Right lobe of liver (tissue), 6 donors: ENCODE data around the gene NOB1. TPM values are rescaled to one million over a fixed set of nuclear protein-coding genes. Genes with fewer than 3 reads are reported as not detected.
A peak's percentile ranks its signal among the peaks of the same experiment; 100 is the strongest.

ENCODE experiments used
- ATAC-seq, 4 donors: fragments of 200-7000 bp; cut with Tn5 transposase; one replicate each; pipeline ENCODE4 v1.9.1; 2020; ENCODE audit warnings: mild to moderate bottlenecking in 4 of 4, moderate library complexity in 4 of 4
- DNase-seq, 3 donors: peaks; one replicate each; pipeline ENCODE4 v3.0.0-alpha.2; 2020
- H3K27ac ChIP-seq, 3 donors: fragments of 200-600 bp; one replicate each; pipeline ENCODE4 v1.8.0; 2022
- H3K27me3 ChIP-seq, 2 donors: fragments of 200-600 bp; one replicate each; pipeline ENCODE4 v1.8.0; 2022
- H3K36me3 ChIP-seq, 4 donors: fragments of 200-600 bp; sonication (generic) in 1 of 4; one replicate each; pipeline versions ENCODE4 v1.5.1 to v1.8.0; 2017 to 2022; ENCODE audit warnings: control low read depth in 1 of 4
- H3K4me1 ChIP-seq, 4 donors: fragments of 200-600 bp; sonication (generic) in 1 of 4; one replicate each; pipeline versions ENCODE4 v1.5.1 to v1.8.0; 2017 to 2022; ENCODE audit warnings: control low read depth in 1 of 4
- H3K4me3 ChIP-seq, 3 donors: fragments of 200-600 bp; one replicate each; pipeline ENCODE4 v1.8.0; 2022
- H3K9me3 ChIP-seq, 4 donors: fragments of 200-600 bp; sonication (generic) in 1 of 4; one replicate each; pipeline versions ENCODE4 v1.5.1 to v1.8.0; 2017 to 2022; ENCODE audit warnings: control low read depth in 1 of 4
- CTCF ChIP-seq, 4 donors: fragments of 200-600 bp in 3 of 4; fragments of 450-650 bp in 1 of 4; IDR thresholded peaks; one replicate each; pipeline versions ENCODE4 v1.5.1 to v1.8.0; 2016 to 2022; ENCODE audit warnings: antibody characterized with exemption in 4 of 4, mild to moderate bottlenecking in 2 of 4
- POLR2A ChIP-seq: fragments of 450-650 bp; IDR thresholded peaks from one replicate; pipeline ENCODE4 v1.6.1; 2017; ENCODE audit warnings: antibody characterized with exemption, mild to moderate bottlenecking
- WGBS: methylation state at CpG from one replicate; pipeline ENCODE4 v1.1.6; 2018; ENCODE audit warnings: low coverage, low lambda C conversion rate; ENCODE audit not compliant: insufficient coverage; ENCODE audit errors: missing lambda C conversion rate; 5-methylcytosine and 5-hydroxymethylcytosine counted together
- intact Hi-C, 2 donors: fragments of 100-400 bp; cut with DNase I; formaldehyde crosslinking; loops; one replicate each; pipeline versions ENCODE4 v1.11.2 to v1.14.1; 2022
- total RNA-seq, 6 experiments: library from RNA; depleted of rRNA in 2 of 6; stranded (reverse); fragments of >200 nt in 2 of 6; fragmentation: NEBNext Ultra II Directional in 3 of 6; extraction: Animal tissue kit (Norgen Biotek cat#: 25700) in 3 of 6; gene quantifications; one replicate each; pipeline versions ENCODE4 v1.1.0 to v1.2.4, GENCODE V29; 2016 to 2023
- donor health status: DM: no; HTN: yes; CAD: no.
- donor health status: DM: no; HTN: no; CAD: no.
- donor health status: DM: no; HTN: no; CAD: no.
- donor health status: DM: no; HTN: yes; CAD: no.
- donor health status: DM: no; HTN: yes; CAD: no.

The NOB1 gene
- total RNA-seq, 6 experiments from 2014 or later: 15.5 to 19.5 (median 16.6) TPM

GRCh38 chr16:69773260-69773947 lies 18.7 kb upstream of the NOB1 start:
- 74% methylated on average over 6 of the region's 6 CpGs for WGBS
- Histone ChIP-seq H3K4me1 (peaks cover 0 to 9% (median 4%) of the 10 kb centered on the region in 4 donors), H3K27ac (no peak overlapping the region), H3K9me3 (peaks cover 0 to 11% (median 0%) of the 10 kb centered on the region in 4 donors), H3K4me3 (no peak overlapping the region), H3K27me3 (no peaks in the 10 kb centered on the region), H3K36me3 (no peaks in the 10 kb centered on the region)
- TF ChIP-seq CTCF (IDR thresholded peaks at IDR 0.05) (no peak), POLR2A (no peak)
- no peak for ATAC-seq
- intact Hi-C loops: no loop called here
- DNase-seq: no peak

- Histone ChIP-seq H3K27me3 (no peaks in the 10 kb centered on the region), H3K36me3 (no peaks in the 10 kb centered on the region), H3K27ac (no peak overlapping the region), H3K4me1 (peaks cover 0 to 9% (median 4%) of the 10 kb centered on the region in 4 donors), H3K9me3 (peaks cover 0 to 11% (median 0%) of the 10 kb centered on the region in 4 donors), H3K4me3 (no peak overlapping the region)
- TF ChIP-seq CTCF (IDR thresholded peaks at IDR 0.05): no peak
- no peak for TF ChIP-seq POLR2A
- intact Hi-C loops: no loop called here
- ATAC-seq (peak in 2 of 4 donors; percentile 33 to 46), DNase-seq (no peak)
- WGBS: 28% methylated on average over 2 of the region's 2 CpGs
Measured at GRCh38 chr16:69771651-69771967, 16.9 kb upstream of the NOB1 start.

- Histone ChIP-seq H3K4me1 (peaks cover 0 to 9% (median 4%) of the 10 kb centered on the region in 4 donors), H3K36me3 (no peaks in the 10 kb centered on the region), H3K27me3 (no peaks in the 10 kb centered on the region), H3K4me3 (no peak overlapping the region), H3K27ac (no peak overlapping the region), H3K9me3 (no peaks in the 10 kb centered on the region)
- ATAC-seq: no peak
- DNase-seq: no peak
- no peak for TF ChIP-seq CTCF (IDR thresholded peaks at IDR 0.05)
- TF ChIP-seq POLR2A: no peak
- WGBS: 46% methylated on average over 2 of the region's 2 CpGs
- intact Hi-C loops: no loop called here
Measured at GRCh38 chr16:69769404-69769803, 14.7 kb upstream of the NOB1 start.

GRCh38 chr16:69768666-69769065 lies 13.9 kb upstream of the NOB1 start:
- intact Hi-C loops: no loop called here
- no peaks in the 10 kb centered on the region for H3K27me3 ChIP-seq
- DNase-seq (no peak), ATAC-seq (no peak)
- H3K27ac ChIP-seq: no peak overlapping the region
- TF ChIP-seq CTCF (IDR thresholded peaks at IDR 0.05) (no peak), POLR2A (no peak)
- WGBS: 97% methylated on average over 4 of the region's 6 CpGs
- peaks cover 0 to 14% (median 5%) of the 10 kb centered on the region in 4 donors for H3K4me1 ChIP-seq
- no peaks in the 10 kb centered on the region for H3K36me3 ChIP-seq
- no peaks in the 10 kb centered on the region for H3K9me3 ChIP-seq
- H3K4me3 ChIP-seq: no peak overlapping the region
